Peyer's patch (tissue), 4 donors: ENCODE measurements around the gene STX18.

Source experiments
- CTCF ChIP-seq, 6 experiments: fragments of 450-650 bp in 4 of 6; fragments of 200-600 bp in 2 of 6; sonication (generic) in 1 of 6; IDR thresholded peaks; one replicate each; pipeline ENCODE4 v1.5.1; 2017 to 2019; ENCODE audit warnings: antibody characterized with exemption in 6 of 6, mild to moderate bottlenecking in 3 of 6, moderate library complexity in 1 of 6
- POLR2A ChIP-seq, 2 donors: fragments of 450-650 bp; IDR thresholded peaks; one replicate each; pipeline ENCODE4 v1.5.1; 2017; ENCODE audit warnings: antibody characterized with exemption in 2 of 2, mild to moderate bottlenecking in 2 of 2, moderate library complexity in 2 of 2

DNA sequence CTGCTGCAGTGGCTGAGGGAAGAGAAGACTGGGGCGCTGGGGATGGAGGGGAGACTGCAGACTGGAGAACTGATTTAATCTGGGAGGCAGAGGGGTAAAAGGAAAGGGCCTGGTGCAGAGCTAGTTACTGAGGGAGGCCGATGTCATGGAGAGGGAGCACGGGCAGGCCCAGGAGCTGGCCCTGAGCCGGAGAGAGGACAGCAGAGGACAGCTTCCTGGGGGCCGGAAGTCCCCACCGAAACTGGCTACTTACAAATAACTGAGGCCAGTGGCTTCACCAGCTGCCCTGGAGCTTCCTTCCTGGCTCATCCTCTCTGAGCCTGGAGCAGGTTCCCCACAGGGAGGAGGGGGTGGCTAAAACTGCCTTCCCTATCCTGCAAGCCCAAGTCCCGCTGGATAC is 128.0 kb downstream of the STX18 start:
- TF ChIP-seq CTCF (IDR thresholded peaks at IDR 0.05) (no peak), POLR2A (IDR thresholded peaks at IDR 0.05) (no peak)
